Endothelial cell of umbilical vein (primary cell): ENCODE measurements around the gene LRRC28. TPM values are rescaled to one million over a fixed set of nuclear protein-coding genes. Genes with fewer than 3 reads are reported as not detected.

Experiments used
- BruUV-seq: library from RNA; stranded (reverse); fragments of 400-500 nt; replicated peaks from 2 replicates; lab custom pipeline; 2021; lab: Mats Ljungman, UMichigan
- CTCF ChIA-PET: fragments of 300-600, 350-600 bp; sonication (Branson Sonifier 250); formaldehyde crosslinking; loops from one replicate; lab custom pipeline; 2021; ENCODE audit warnings: antibody characterized with exemption, inconsistent platforms; lab: Charles Lee
- POLR2A ChIA-PET: fragments of 300-600, 350-600 bp; sonication (Branson Sonifier 250); formaldehyde crosslinking; loops from one replicate; lab custom pipeline; 2021; ENCODE audit warnings: antibody characterized with exemption, inconsistent platforms; lab: Charles Lee
- DNase-seq: peaks from one replicate; pipeline ENCODE4 v3.0.0-alpha.2; 2011; ENCODE audit warnings: low read depth, low spot score
- FAIRE-seq: peaks from 2 replicates; lab custom pipeline; 2011; peaks lifted over from hg19 to GRCh38; lab: Jason Lieb, UNC
- H2AFZ ChIP-seq: 2 replicates; pipeline ENCODE4 v1.6.0; 2012; ENCODE audit warnings: low read depth, low read length, control low read depth, inconsistent platforms
- H3K27ac ChIP-seq: 2 replicates; pipeline ENCODE4 v1.5.1; 2011; ENCODE audit warnings: low read depth, mild to moderate bottlenecking, control low read depth, low read length, moderate library complexity; ENCODE audit not compliant: insufficient read depth
- H3K27me3 ChIP-seq, 2 experiments: 2 replicates each; pipeline versions ENCODE4 v1.6.0 to v1.6.1; 2011; ENCODE audit warnings: low read length in 2 of 2, mixed read lengths in 1 of 2; ENCODE audit not compliant: control insufficient read depth in 2 of 2, insufficient read depth in 2 of 2
- H3K36me3 ChIP-seq, 2 experiments: 2 replicates in 1 of 2; 3 replicates in 1 of 2; pipeline ENCODE4 v1.5.1; 2011; ENCODE audit warnings: low read length in 2 of 2, mild to moderate bottlenecking in 1 of 2, moderate library complexity in 1 of 2; ENCODE audit not compliant: control insufficient read depth in 2 of 2, insufficient read depth in 2 of 2; ENCODE audit errors: extremely low read depth in 1 of 2
- H3K4me1 ChIP-seq: 3 replicates; pipeline ENCODE4 v1.5.1; 2011; ENCODE audit warnings: mild to moderate bottlenecking, low read length; ENCODE audit not compliant: control insufficient read depth, insufficient read depth; ENCODE audit errors: extremely low read depth
- H3K4me2 ChIP-seq: 2 replicates; pipeline ENCODE4 v1.6.1; 2011; ENCODE audit warnings: low read length, control low read depth, mixed read lengths; ENCODE audit not compliant: insufficient read depth
- H3K4me3 ChIP-seq, 3 experiments: fragments of 200-600 bp in 1 of 3; sonication (generic), shearing (Covaris generic) in 1 of 3; replicated peaks in 1 of 3; 2 replicates each; pipeline ENCODE4 v1.5.1; 2011 to 2016; ENCODE audit warnings: control low read depth in 3 of 3, low read length in 3 of 3, mild to moderate bottlenecking in 2 of 3, inconsistent platforms in 1 of 3, low read depth in 1 of 3, moderate library complexity in 1 of 3; ENCODE audit not compliant: insufficient read depth in 1 of 3
- H3K79me2 ChIP-seq: 2 replicates; pipeline ENCODE4 v1.6.0; 2012; ENCODE audit warnings: low read length, inconsistent platforms; ENCODE audit not compliant: control insufficient read depth, insufficient read depth
- H3K9ac ChIP-seq: replicated peaks from 2 replicates; pipeline ENCODE3; 2011; ENCODE audit warnings: low read length, control low read depth; ENCODE audit not compliant: insufficient read depth; ENCODE audit errors: extremely low read depth
- H3K9me1 ChIP-seq: replicated peaks from 3 replicates; pipeline ENCODE4 v1.6.0; 2011; ENCODE audit warnings: mild to moderate bottlenecking, low read length; ENCODE audit not compliant: control insufficient read depth, insufficient read depth; ENCODE audit errors: extremely low read depth
- H3K9me3 ChIP-seq: replicated peaks from 2 replicates; pipeline ENCODE4 v1.5.1; 2012; ENCODE audit warnings: low read length, inconsistent platforms; ENCODE audit not compliant: control insufficient read depth, insufficient read depth
- H4K20me1 ChIP-seq: replicated peaks from 2 replicates; pipeline ENCODE3; 2011; ENCODE audit warnings: mild to moderate bottlenecking, low read length; ENCODE audit not compliant: control insufficient read depth, insufficient read depth; ENCODE audit errors: extremely low read depth
- CTCF ChIP-seq, 2 donors: IDR thresholded peaks; 1 replicate in 1 of 2; 2 replicates in 1 of 2; pipeline ENCODE4 v1.5.1; 2011; ENCODE audit warnings: low read length in 2 of 2, mild to moderate bottlenecking in 2 of 2, moderate library complexity in 2 of 2, control low read depth in 1 of 2, inconsistent platforms in 1 of 2, low read depth in 1 of 2; ENCODE audit not compliant: insufficient read depth in 1 of 2; ENCODE audit errors: extremely low read depth in 1 of 2
- EZH2 ChIP-seq: IDR thresholded peaks from 2 replicates; pipeline ENCODE4 v1.6.1; 2012; ENCODE audit warnings: borderline replicate concordance, low read depth, mild to moderate bottlenecking, moderate library complexity, low read length, inconsistent platforms; ENCODE audit not compliant: severe bottlenecking
- FOS ChIP-seq: IDR thresholded peaks from 2 replicates; pipeline ENCODE4 v1.6.1; 2011; ENCODE audit warnings: mild to moderate bottlenecking, low read length, moderate library complexity, borderline replicate concordance; ENCODE audit not compliant: insufficient read depth
- GATA2 ChIP-seq: IDR thresholded peaks from 2 replicates; pipeline ENCODE4 v1.7.0; 2011; ENCODE audit warnings: low read depth, mild to moderate bottlenecking, moderate library complexity, mixed read lengths, low read length; ENCODE audit not compliant: insufficient read length, insufficient read depth
- JUN ChIP-seq: IDR thresholded peaks from 2 replicates; pipeline ENCODE4 v1.6.1; 2011; ENCODE audit warnings: borderline replicate concordance, low read depth; ENCODE audit not compliant: insufficient read length, insufficient read depth
- MAX ChIP-seq: IDR thresholded peaks from 2 replicates; pipeline ENCODE4 v1.6.1; 2011; ENCODE audit not compliant: insufficient read depth, insufficient read length
- MYC ChIP-seq: IDR thresholded peaks from one replicate; pipeline ENCODE4 v1.6.1; 2011; ENCODE audit warnings: mild to moderate bottlenecking, low read depth, low read length
- POLR2A ChIP-seq: IDR thresholded peaks from 2 replicates; pipeline ENCODE4 v1.6.1; 2012; ENCODE audit warnings: low read depth, mild to moderate bottlenecking, control low read depth, low read length
- POLR2AphosphoS5 ChIP-seq: IDR thresholded peaks from 2 replicates; pipeline ENCODE4 v1.6.1; 2012; ENCODE audit warnings: low read depth, mild to moderate bottlenecking, control low read depth, low read length, moderate library complexity; ENCODE audit not compliant: insufficient read depth
- dilution Hi-C: fragments of 300-500 bp; cut with MboI; formaldehyde crosslinking; loops from one replicate; pipeline ENCODE4 v1.15.0; 2019; ENCODE audit warnings: low sequenced_read_pairs; ENCODE audit not compliant: extremely low pct_ligation_motif_present
- intact Hi-C: fragments of 100-400 bp; cut with micrococcal nuclease; formaldehyde crosslinking; loops from one replicate; pipeline ENCODE4 v1.10.0; 2022
- polyA plus RNA-seq, 4 experiments: library from polyadenylated mRNA; depleted of rRNA in 3 of 4; stranded (reverse) in 3 of 4; unstranded in 1 of 4; fragments of >200 nt; gene quantifications; 2 replicates each; pipeline versions ENCODE4 v1.2.1 to v1.2.3, GENCODE V29; 2011 to 2012; ENCODE audit warnings: missing spikeins in 1 of 4
- total RNA-seq: library from RNA; stranded (reverse); gene quantifications from 2 replicates; pipeline ENCODE4 v1.2.3, GENCODE V29; 2021

LRRC28 gene
- total and polyA plus RNA-seq, 2 donors (not counting 3 experiments of a cell fraction or from before 2014, with no cell fraction given), result 19.6 to 26.7 TPM

- dilution Hi-C loops, result no loop called here
- Histone ChIP-seq H3K27ac (no peak overlapping the region), H3K9me3 (no peaks in the 10 kb centered on the region), H3K4me3 (no peak overlapping the region), H3K4me2 (no peak overlapping the region), H3K79me2 (no peaks in the 10 kb centered on the region), H3K9ac (no peak overlapping the region), H3K4me1 (no peaks in the 10 kb centered on the region), H4K20me1 (no peaks in the 10 kb centered on the region), H3K36me3 (no peaks in the 10 kb centered on the region), H2AFZ (no peak overlapping the region), H3K9me1 (no peaks in the 10 kb centered on the region), H3K27me3 (no peaks in the 10 kb centered on the region)
- intact Hi-C loops, result no loop called here
- no peak for DNase-seq
- CTCF ChIA-PET, result interaction anchor here (0.8 to 2.3 kb wide), 4 partner anchors 96 to 297 kb away, joined by 3 to 9 read pairs (median 6); no protein-coding TSS in a partner anchor
- TF ChIP-seq POLR2A (no peak), GATA2 (no peak), MAX (no peak), POLR2AphosphoS5 (no peak)
- POLR2A ChIA-PET, result no interaction called here
- FAIRE-seq, result no peak
- no TSS peak for BruUV-seq
Measured at GRCh38 chr15:99411234-99411633, 160.0 kb downstream of the LRRC28 start.

- dilution Hi-C loops, result no loop called here
- no peak for FAIRE-seq
- BruUV-seq, result no TSS peak
Measured at GRCh38 chr15:99412082-99412481, 160.8 kb downstream of the LRRC28 start.

More at GRCh38 chr15:99412082-99412481, 160.8 kb downstream of the LRRC28 start:
- H3K4me2 ChIP-seq, result no peak overlapping the region
- H3K4me3 ChIP-seq, result no peak overlapping the region
- no peaks in the 10 kb centered on the region for H3K27me3 ChIP-seq
- no peaks in the 10 kb centered on the region for H3K36me3 ChIP-seq
- no peak overlapping the region for H3K9ac ChIP-seq
- H3K9me1 ChIP-seq, result no peaks in the 10 kb centered on the region
- POLR2A ChIA-PET, result no interaction called here
- H3K27ac ChIP-seq, result no peak overlapping the region
- H2AFZ ChIP-seq, result no peak overlapping the region
- H3K79me2 ChIP-seq, result no peaks in the 10 kb centered on the region
- no peaks in the 10 kb centered on the region for H4K20me1 ChIP-seq
- no peaks in the 10 kb centered on the region for H3K9me3 ChIP-seq
- intact Hi-C loops, result no loop called here
- no peak for DNase-seq
- CTCF ChIA-PET, result interaction anchor here (1.6 kb wide), 1 partner anchor 292 kb away, joined by 9 read pairs; no protein-coding TSS in a partner anchor
- H3K4me1 ChIP-seq, result no peaks in the 10 kb centered on the region
- TF ChIP-seq MYC (no peak), POLR2A (no peak), JUN (no peak), POLR2AphosphoS5 (no peak), EZH2 (no peak), MAX (no peak), CTCF (IDR thresholded peaks at IDR 0.05; ENCODE audit: extremely low read depth in 1 of 2, insufficient read depth in 1 of 2, low read depth in 1 of 2, low read length in 2 of 2) (no peak), FOS (no peak), GATA2 (no peak)
